Measurements from ENCODE around the gene BCAS1.

DNA sequence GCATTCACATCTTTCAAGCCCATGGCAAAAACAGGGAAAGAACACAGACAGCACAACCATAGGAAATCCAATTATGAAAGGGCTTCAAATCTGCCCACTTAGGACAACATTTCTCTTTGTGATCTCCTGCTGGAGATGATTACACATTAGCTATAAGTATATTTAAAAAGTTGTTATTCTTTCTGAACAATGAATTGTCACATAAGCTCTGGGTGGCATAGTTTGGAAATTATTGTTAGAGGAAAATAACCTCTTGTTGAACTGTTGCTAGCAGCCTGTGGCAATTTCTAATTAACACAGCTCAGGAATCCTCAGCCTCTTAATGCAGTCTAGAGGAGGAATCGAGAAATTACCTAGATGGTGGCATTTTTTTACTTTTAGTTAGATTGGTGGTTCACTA is 54.9 kb downstream of the BCAS1 start:
- TF ChIP-seq, protein P1, sequence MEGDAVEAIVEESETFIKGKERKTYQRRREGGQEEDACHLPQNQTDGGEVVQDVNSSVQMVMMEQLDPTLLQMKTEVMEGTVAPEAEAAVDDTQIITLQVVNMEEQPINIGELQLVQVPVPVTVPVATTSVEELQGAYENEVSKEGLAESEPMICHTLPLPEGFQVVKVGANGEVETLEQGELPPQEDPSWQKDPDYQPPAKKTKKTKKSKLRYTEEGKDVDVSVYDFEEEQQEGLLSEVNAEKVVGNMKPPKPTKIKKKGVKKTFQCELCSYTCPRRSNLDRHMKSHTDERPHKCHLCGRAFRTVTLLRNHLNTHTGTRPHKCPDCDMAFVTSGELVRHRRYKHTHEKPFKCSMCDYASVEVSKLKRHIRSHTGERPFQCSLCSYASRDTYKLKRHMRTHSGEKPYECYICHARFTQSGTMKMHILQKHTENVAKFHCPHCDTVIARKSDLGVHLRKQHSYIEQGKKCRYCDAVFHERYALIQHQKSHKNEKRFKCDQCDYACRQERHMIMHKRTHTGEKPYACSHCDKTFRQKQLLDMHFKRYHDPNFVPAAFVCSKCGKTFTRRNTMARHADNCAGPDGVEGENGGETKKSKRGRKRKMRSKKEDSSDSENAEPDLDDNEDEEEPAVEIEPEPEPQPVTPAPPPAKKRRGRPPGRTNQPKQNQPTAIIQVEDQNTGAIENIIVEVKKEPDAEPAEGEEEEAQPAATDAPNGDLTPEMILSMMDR (IDR thresholded peaks at IDR 0.05; ENCODE audit: low read length) = no peak
- no peak for TF ChIP-seq EZH2 (IDR thresholded peaks at IDR 0.05; ENCODE audit: borderline replicate concordance, low read length)
